Ramos (cell line): ENCODE data around the gene GUCA2A.
"Not testable (repeated sequence)": the region's sequence is repeated elsewhere in the genome, so short reads cannot be mapped to it uniquely, and the experiment has no call there.

Experiments used
- in situ Hi-C: fragments of 300-500 bp; cut with MboI; formaldehyde crosslinking; loops from one replicate; pipeline ENCODE4 v1.14.3; 2022; ENCODE audit warnings: low sequenced_read_pairs; ENCODE audit not compliant: unreplicated experiment

The GUCA2A gene

GRCh38 chr1:42164551-42165420 is at the start of gene GUCA2A:
Gene GUCA2A, minus strand, starts transcription at chr1:42164745. Its CDS starts 33 bp downstream, at chr1:42164712.
- in situ Hi-C loops = no loop called here

- in situ Hi-C loops = no loop called here
Measured at GRCh38 chr1:42211224-42211623, 46.7 kb upstream of the GUCA2A start.

GRCh38 chr1:42210421-42211133 is 46.0 kb upstream of the GUCA2A start:
- in situ Hi-C loops = no loop called here

GRCh38 chr1:42209526-42210251 is 45.1 kb upstream of the GUCA2A start:
- in situ Hi-C loops = no loop called here

GRCh38 chr1:42206930-42207329 is 42.4 kb upstream of the GUCA2A start:
- in situ Hi-C loops = not testable (repeated sequence)

GRCh38 chr1:42206164-42206563 is 41.6 kb upstream of the GUCA2A start:
- in situ Hi-C loops = no loop called here

- in situ Hi-C loops = no loop called here
Measured at GRCh38 chr1:42201986-42202385, 37.4 kb upstream of the GUCA2A start.

GRCh38 chr1:42198251-42198650 is 33.7 kb upstream of the GUCA2A start:
- in situ Hi-C loops = no loop called here

- in situ Hi-C loops = no loop called here
Measured at GRCh38 chr1:42195841-42196240, 31.3 kb upstream of the GUCA2A start.

GRCh38 chr1:42192106-42192505 is 27.6 kb upstream of the GUCA2A start:
- in situ Hi-C loops = no loop called here

GRCh38 chr1:42191319-42191718 is 26.8 kb upstream of the GUCA2A start:
- in situ Hi-C loops = no loop called here

GRCh38 chr1:42189931-42190853 is 25.6 kb upstream of the GUCA2A start:
- in situ Hi-C loops = no loop called here

GRCh38 chr1:42186152-42186551 is 21.6 kb upstream of the GUCA2A start:
- in situ Hi-C loops = no loop called here

- in situ Hi-C loops = no loop called here
Measured at GRCh38 chr1:42184616-42185015, 20.1 kb upstream of the GUCA2A start.

- in situ Hi-C loops = no loop called here
Measured at GRCh38 chr1:42183957-42184268, 19.4 kb upstream of the GUCA2A start.

GRCh38 chr1:42183210-42183956 is 18.8 kb upstream of the GUCA2A start:
- in situ Hi-C loops = no loop called here

- in situ Hi-C loops = no loop called here
Measured at GRCh38 chr1:42181687-42182086, 17.1 kb upstream of the GUCA2A start.

GRCh38 chr1:42179900-42180329 is 15.4 kb upstream of the GUCA2A start:
- in situ Hi-C loops = no loop called here

GRCh38 chr1:42179275-42179674 is 14.7 kb upstream of the GUCA2A start:
- in situ Hi-C loops = no loop called here
